H1 (cell line): ENCODE data around the gene PABPN1. TPM values are rescaled to one million over a fixed set of nuclear protein-coding genes. Genes with fewer than 3 reads are reported as not detected.

Experiments
- ASH2L ChIP-seq: fragments of 200-600, 300-600 bp; sonication (generic); IDR thresholded peaks from one replicate; pipeline ENCODE4 v1.7.1; 2017; ENCODE audit warnings: low read length
- BRCA1 ChIP-seq: IDR thresholded peaks from 2 replicates; pipeline ENCODE4 v1.6.1; 2012; ENCODE audit warnings: low read depth, low read length, improper control_type of control experiment
- CBX8 ChIP-seq: fragments of 300-800, 300-1000 bp; sonication (generic); IDR thresholded peaks from 2 replicates; pipeline ENCODE4 v1.7.1; 2016; ENCODE audit warnings: low read depth, low read length, borderline replicate concordance
- PHF8 ChIP-seq: fragments of 200-600 bp; sonication (generic); conservative IDR thresholded peaks from 2 replicates; pipeline ENCODE4 v1.7.1; 2012; ENCODE audit warnings: low read depth, mild to moderate bottlenecking, inconsistent platforms, low read length, moderate library complexity
- POLR2A ChIP-seq, 2 experiments: IDR thresholded peaks; 1 replicate in 1 of 2; 2 replicates in 1 of 2; pipeline ENCODE4 v1.6.1; 2011; ENCODE audit warnings: low read depth in 2 of 2, low read length in 2 of 2, mild to moderate bottlenecking in 2 of 2; ENCODE audit errors: control extremely low read depth in 1 of 2
- POLR2AphosphoS5 ChIP-seq: IDR thresholded peaks from 2 replicates; pipeline ENCODE4 v1.6.1; 2011; ENCODE audit warnings: low read depth, low read length
- RBBP5 ChIP-seq: IDR thresholded peaks from 2 replicates; pipeline ENCODE4 v1.7.1; 2012; ENCODE audit warnings: low read depth, mild to moderate bottlenecking, inconsistent platforms, low read length, moderate library complexity, borderline replicate concordance
- SP4 ChIP-seq: IDR thresholded peaks from 2 replicates; pipeline ENCODE4 v1.6.1; 2012; ENCODE audit warnings: low read length, inconsistent platforms
- TAF1 ChIP-seq: IDR thresholded peaks from 2 replicates; pipeline ENCODE4 v1.6.1; 2011; ENCODE audit warnings: mild to moderate bottlenecking, low read depth, low read length
- TEAD4 ChIP-seq: IDR thresholded peaks from 2 replicates; pipeline ENCODE4 v1.6.1; 2012; ENCODE audit warnings: low read depth, low read length, inconsistent platforms, mixed read lengths
- polyA plus RNA-seq, 7 experiments: library from polyadenylated mRNA; depleted of rRNA in 3 of 7; stranded (reverse) in 5 of 7; unstranded in 2 of 7; fragments of >200 nt in 5 of 7; fragments of 200-250 nt in 2 of 7; gene quantifications; 1 replicate in 5 of 7; 2 replicates in 1 of 7; 4 replicates in 1 of 7; pipeline versions ENCODE4 v1.2.1 to v1.2.3, GENCODE V29; 2011 to 2013; ENCODE audit warnings: missing spikeins in 2 of 7, mixed read lengths in 2 of 7
- total RNA-seq: library from RNA; stranded (reverse); fragmentation: NEBNext Ultra II Directional; extraction: Animal tissue kit (Norgen Biotek cat#: 25700); gene quantifications from 2 replicates; pipeline ENCODE4 v1.2.1, GENCODE V29; 2021
- TF ChIP-seq, protein P1 (sequence below): fragments of 300-600 bp; sonication (generic); IDR thresholded peaks from 2 replicates; pipeline ENCODE4 v1.7.1; 2012; ENCODE audit warnings: low read length, moderate library complexity, mild to moderate bottlenecking, inconsistent platforms; ENCODE audit not compliant: insufficient replicate concordance

PABPN1 gene
- total and polyA plus RNA-seq, 2 of the 8 experiments (the other 6 are each of a cell fraction or from before 2014, with no cell fraction given), result 300 to 331 TPM

GRCh38 chr14:23365732-23366425 lies 44.6 kb downstream of the PABPN1 start (continued):
- TF ChIP-seq, protein P1, sequence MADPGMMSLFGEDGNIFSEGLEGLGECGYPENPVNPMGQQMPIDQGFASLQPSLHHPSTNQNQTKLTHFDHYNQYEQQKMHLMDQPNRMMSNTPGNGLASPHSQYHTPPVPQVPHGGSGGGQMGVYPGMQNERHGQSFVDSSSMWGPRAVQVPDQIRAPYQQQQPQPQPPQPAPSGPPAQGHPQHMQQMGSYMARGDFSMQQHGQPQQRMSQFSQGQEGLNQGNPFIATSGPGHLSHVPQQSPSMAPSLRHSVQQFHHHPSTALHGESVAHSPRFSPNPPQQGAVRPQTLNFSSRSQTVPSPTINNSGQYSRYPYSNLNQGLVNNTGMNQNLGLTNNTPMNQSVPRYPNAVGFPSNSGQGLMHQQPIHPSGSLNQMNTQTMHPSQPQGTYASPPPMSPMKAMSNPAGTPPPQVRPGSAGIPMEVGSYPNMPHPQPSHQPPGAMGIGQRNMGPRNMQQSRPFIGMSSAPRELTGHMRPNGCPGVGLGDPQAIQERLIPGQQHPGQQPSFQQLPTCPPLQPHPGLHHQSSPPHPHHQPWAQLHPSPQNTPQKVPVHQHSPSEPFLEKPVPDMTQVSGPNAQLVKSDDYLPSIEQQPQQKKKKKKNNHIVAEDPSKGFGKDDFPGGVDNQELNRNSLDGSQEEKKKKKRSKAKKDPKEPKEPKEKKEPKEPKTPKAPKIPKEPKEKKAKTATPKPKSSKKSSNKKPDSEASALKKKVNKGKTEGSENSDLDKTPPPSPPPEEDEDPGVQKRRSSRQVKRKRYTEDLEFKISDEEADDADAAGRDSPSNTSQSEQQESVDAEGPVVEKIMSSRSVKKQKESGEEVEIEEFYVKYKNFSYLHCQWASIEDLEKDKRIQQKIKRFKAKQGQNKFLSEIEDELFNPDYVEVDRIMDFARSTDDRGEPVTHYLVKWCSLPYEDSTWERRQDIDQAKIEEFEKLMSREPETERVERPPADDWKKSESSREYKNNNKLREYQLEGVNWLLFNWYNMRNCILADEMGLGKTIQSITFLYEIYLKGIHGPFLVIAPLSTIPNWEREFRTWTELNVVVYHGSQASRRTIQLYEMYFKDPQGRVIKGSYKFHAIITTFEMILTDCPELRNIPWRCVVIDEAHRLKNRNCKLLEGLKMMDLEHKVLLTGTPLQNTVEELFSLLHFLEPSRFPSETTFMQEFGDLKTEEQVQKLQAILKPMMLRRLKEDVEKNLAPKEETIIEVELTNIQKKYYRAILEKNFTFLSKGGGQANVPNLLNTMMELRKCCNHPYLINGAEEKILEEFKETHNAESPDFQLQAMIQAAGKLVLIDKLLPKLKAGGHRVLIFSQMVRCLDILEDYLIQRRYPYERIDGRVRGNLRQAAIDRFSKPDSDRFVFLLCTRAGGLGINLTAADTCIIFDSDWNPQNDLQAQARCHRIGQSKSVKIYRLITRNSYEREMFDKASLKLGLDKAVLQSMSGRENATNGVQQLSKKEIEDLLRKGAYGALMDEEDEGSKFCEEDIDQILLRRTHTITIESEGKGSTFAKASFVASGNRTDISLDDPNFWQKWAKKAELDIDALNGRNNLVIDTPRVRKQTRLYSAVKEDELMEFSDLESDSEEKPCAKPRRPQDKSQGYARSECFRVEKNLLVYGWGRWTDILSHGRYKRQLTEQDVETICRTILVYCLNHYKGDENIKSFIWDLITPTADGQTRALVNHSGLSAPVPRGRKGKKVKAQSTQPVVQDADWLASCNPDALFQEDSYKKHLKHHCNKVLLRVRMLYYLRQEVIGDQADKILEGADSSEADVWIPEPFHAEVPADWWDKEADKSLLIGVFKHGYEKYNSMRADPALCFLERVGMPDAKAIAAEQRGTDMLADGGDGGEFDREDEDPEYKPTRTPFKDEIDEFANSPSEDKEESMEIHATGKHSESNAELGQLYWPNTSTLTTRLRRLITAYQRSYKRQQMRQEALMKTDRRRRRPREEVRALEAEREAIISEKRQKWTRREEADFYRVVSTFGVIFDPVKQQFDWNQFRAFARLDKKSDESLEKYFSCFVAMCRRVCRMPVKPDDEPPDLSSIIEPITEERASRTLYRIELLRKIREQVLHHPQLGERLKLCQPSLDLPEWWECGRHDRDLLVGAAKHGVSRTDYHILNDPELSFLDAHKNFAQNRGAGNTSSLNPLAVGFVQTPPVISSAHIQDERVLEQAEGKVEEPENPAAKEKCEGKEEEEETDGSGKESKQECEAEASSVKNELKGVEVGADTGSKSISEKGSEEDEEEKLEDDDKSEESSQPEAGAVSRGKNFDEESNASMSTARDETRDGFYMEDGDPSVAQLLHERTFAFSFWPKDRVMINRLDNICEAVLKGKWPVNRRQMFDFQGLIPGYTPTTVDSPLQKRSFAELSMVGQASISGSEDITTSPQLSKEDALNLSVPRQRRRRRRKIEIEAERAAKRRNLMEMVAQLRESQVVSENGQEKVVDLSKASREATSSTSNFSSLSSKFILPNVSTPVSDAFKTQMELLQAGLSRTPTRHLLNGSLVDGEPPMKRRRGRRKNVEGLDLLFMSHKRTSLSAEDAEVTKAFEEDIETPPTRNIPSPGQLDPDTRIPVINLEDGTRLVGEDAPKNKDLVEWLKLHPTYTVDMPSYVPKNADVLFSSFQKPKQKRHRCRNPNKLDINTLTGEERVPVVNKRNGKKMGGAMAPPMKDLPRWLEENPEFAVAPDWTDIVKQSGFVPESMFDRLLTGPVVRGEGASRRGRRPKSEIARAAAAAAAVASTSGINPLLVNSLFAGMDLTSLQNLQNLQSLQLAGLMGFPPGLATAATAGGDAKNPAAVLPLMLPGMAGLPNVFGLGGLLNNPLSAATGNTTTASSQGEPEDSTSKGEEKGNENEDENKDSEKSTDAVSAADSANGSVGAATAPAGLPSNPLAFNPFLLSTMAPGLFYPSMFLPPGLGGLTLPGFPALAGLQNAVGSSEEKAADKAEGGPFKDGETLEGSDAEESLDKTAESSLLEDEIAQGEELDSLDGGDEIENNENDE, result no peak
- TF ChIP-seq ASH2L (peak; percentile 59), TAF1 (peak; percentile 63), SP4 (no peak), RBBP5 (0 out of 2 replicates have a peak, but pooled peaks have one; percentile 8), CBX8 (no peak), PHF8 (peak; percentile 42; the same call in 1 of the 2 replicates), POLR2AphosphoS5 (peak; percentile 59; the same call in 1 of the 2 replicates), POLR2A (IDR thresholded peaks at IDR 0.05; ENCODE audit: control extremely low read depth in 1 of 2, low read depth in 2 of 2, low read length in 2 of 2) (peak in 1 of 2 experiments; percentile 87; a peak in 2 of 3 replicates), BRCA1 (no peak), TEAD4 (no peak)
